Stimulated activated effector memory CD8-positive, alpha-beta T cell treated with anti-CD3 and anti-CD28 coated beads, Interleukin-12 subunit alpha, Interleukin-12 subunit beta, amount 100 ng/mL, for 72 hours (primary cell): ENCODE measurements around the gene TBL1XR1.

Experiments
- ATAC-seq: fragments of 150-1000 bp; cut with Tn5 transposase; 2 replicates; pipeline ENCODE4 v1.10.0; 2021
- DNase-seq, 2 donors: peaks; one replicate each; pipeline ENCODE4 v3.0.0; 2021 to 2022; ENCODE audit warnings: low spot score in 2 of 2
- H3K27ac Mint-ChIP-seq: one replicate; pipeline ENCODE4 v1.8.0; 2022; ENCODE audit warnings: mild to moderate bottlenecking, mixed read lengths
- H3K36me3 Mint-ChIP-seq: one replicate; pipeline ENCODE4 v1.8.0; 2022; ENCODE audit warnings: mild to moderate bottlenecking, mixed read lengths
- H3K4me1 Mint-ChIP-seq: one replicate; pipeline ENCODE4 v1.8.0; 2022; ENCODE audit warnings: mixed read lengths
- H3K4me3 Mint-ChIP-seq: one replicate; pipeline ENCODE4 v1.8.0; 2022; ENCODE audit warnings: mild to moderate bottlenecking, mixed read lengths
- H3K9me3 Mint-ChIP-seq: one replicate; pipeline ENCODE4 v1.8.0; 2022; ENCODE audit warnings: mixed read lengths

Gene TBL1XR1

DNA sequence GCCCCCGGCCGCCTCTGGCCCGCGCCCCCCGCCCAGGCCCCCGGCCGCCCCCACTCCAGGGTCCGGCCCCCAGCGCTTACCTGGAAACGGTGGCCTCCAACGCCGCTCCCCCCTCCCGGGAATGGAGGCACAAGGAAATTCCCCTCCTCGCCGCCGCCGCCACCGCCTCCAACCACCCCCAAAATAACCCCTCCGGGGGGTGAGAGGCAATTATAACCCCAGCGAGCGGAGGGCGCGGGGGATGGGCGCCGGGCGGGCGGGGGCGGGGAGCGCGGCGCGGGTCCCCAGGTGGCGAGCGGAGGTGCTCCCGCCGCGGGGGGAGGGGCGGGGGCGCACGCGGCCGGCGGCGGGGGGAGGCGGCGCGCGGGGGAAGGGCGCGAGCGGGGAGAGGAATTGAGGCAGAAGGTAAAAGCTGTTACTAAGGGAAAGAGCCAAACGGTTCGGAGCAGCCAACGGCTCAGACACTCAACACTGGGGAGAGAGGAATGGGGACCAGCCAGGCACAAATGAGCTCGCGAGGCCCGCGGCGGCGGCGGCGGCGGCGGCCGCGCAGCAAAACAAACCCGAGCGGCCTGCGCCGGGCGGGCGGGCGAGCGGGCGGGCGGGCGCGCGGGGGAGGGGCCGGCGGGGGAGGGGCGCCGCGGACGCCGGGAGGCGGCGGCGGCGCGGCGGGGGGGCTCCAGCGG is at the start of gene TBL1XR1:
Gene TBL1XR1 (minus strand): TSS at position 442 of the 686 bp plus-strand sequence. CDS start 132,505 bp downstream, outside the sequence.
- H3K9me3 Mint-ChIP-seq: no peaks in the 10 kb centered on the region
- ATAC-seq: peak; percentile 75
- peak within 1 kb of the TSS; percentile 97 for H3K27ac Mint-ChIP-seq
- H3K4me1 Mint-ChIP-seq: peaks cover 50% of the 10 kb centered on the region
- peak within 1 kb of the TSS; percentile 87 for H3K4me3 Mint-ChIP-seq
- DNase-seq: peak; percentile 60 to 87
- H3K36me3 Mint-ChIP-seq: peaks cover 40% of the 10 kb centered on the region

DNA sequence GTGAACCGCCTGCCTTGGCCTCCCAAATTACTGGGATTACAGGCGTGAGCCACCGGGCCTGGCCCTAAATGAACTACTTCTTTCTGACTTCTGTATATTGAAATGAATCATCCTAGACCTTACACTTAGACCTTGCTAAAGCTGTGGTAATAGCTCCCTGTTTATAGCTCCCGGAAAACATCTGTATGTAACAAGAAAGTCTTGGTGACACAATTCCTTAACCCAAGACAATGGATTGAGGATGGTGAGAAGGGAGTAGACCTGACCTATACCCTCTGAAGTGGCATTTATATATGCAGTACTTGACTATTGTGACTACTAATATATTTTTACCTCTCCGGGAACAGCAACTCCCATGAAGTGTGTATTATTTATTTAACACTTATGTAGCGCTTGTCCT is 48.0 kb upstream of the TBL1XR1 start:
- DNase-seq (no peak), ATAC-seq (no peak)
- Mint-ChIP-seq H3K4me3 (no peak overlapping the region), H3K27ac (no peak overlapping the region), H3K9me3 (no peaks in the 10 kb centered on the region), H3K36me3 (no peaks in the 10 kb centered on the region), H3K4me1 (no peaks in the 10 kb centered on the region)

DNA sequence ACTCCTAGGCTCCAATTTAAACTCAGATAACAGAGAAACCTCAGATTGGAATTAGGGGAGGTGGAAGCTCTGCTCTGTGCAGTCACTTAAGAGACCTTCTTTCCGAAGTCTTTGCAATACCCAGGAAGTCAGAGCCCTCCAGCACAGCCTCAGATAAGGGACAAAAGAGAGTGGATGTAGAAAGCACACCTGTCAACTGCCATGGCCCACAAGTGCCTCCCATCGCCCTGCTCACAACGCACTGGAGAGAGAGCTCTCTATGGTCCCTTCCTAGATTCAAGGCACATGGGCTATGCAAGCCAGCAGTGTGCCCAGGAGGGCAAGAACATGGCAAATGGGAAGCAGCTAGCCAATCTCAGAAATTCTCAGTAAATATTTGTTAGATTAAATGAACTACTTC is 47.3 kb upstream of the TBL1XR1 start:
- Mint-ChIP-seq H3K4me1 (no peaks in the 10 kb centered on the region), H3K36me3 (no peaks in the 10 kb centered on the region), H3K9me3 (no peaks in the 10 kb centered on the region), H3K27ac (no peak overlapping the region), H3K4me3 (no peak overlapping the region)
- ATAC-seq (no peak), DNase-seq (no peak)

DNA sequence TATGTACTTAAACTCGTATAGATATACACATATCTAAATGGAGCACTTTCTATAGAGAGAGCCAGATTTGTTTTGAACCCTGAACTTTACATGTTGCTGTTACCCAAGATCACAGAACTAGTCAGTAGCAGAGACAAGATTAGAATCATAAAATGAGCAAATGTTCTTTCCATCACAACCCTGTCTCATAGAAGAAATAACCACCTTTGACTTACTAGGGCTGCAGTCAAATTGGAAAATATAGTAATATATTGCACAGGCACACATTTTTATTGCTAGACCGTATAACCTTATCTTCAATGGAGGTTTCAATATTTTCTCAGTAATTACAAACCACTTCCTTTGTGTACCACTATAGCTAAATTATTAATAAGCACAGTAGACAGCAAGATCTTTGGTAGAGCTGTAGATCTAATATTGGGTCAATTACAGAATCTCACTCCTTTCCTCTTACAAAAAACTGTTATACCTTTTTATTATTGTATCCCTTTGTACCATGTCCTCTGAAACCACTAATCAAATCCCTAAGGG is 41.5 kb upstream of the TBL1XR1 start:
- no peaks in the 10 kb centered on the region for H3K36me3 Mint-ChIP-seq
- no peak overlapping the region for H3K4me3 Mint-ChIP-seq
- H3K9me3 Mint-ChIP-seq: no peaks in the 10 kb centered on the region
- DNase-seq (no peak), ATAC-seq (no peak)
- H3K4me1 Mint-ChIP-seq: peaks cover 5% of the 10 kb centered on the region
- H3K27ac Mint-ChIP-seq: no peak overlapping the region

DNA sequence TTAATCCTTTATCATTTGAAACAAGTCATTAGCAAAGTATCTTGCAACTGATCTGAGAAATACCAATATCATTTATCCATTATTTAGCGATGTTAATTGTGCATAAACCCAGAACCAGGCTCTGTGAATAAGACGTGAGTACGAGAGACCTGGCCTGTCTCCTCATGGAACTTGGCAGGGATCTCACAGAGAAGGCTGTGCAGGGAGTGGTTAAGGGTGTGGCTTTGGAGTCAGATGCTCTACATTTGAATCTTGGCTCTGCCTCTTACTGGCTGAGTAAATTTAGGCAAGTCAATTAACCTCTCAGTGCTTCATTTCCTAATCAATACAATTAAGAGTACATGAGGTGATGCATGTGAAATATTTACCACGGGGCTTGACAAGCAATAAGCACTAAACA is 39.9 kb upstream of the TBL1XR1 start:
- ATAC-seq (no peak), DNase-seq (no peak)
- H3K4me1 Mint-ChIP-seq: peaks cover 5% of the 10 kb centered on the region

DNA sequence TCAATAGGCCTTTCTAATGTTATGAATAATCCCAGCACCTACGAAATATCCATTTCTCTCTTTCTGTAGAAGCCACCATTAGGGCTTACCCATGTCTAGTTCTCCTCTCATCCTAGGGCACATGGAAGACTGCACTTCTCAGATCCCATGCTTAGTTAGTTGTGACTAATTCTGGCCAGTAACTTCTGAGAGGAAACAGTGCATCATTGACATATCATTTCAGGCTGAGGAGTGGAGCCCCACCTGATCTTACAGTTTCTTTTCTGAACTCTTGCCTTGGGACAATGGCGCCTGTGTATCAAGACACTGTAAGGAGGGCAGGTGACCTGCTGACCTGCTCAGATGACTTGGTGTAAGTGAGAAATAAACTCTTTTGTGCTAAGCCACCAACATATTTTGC is 39.4 kb upstream of the TBL1XR1 start:
- no peak for DNase-seq
- peak; percentile 51 for ATAC-seq
- no peaks in the 10 kb centered on the region for H3K9me3 Mint-ChIP-seq
- H3K4me1 Mint-ChIP-seq: peaks cover 5% of the 10 kb centered on the region
- no peak overlapping the region for H3K27ac Mint-ChIP-seq
- H3K4me3 Mint-ChIP-seq: no peak overlapping the region
- H3K36me3 Mint-ChIP-seq: no peaks in the 10 kb centered on the region

More for the DNA sequence above, 39.9 kb upstream of the TBL1XR1 start:
- no peaks in the 10 kb centered on the region for H3K36me3 Mint-ChIP-seq
- no peak overlapping the region for H3K27ac Mint-ChIP-seq
- H3K9me3 Mint-ChIP-seq: no peaks in the 10 kb centered on the region
- H3K4me3 Mint-ChIP-seq: no peak overlapping the region

DNA sequence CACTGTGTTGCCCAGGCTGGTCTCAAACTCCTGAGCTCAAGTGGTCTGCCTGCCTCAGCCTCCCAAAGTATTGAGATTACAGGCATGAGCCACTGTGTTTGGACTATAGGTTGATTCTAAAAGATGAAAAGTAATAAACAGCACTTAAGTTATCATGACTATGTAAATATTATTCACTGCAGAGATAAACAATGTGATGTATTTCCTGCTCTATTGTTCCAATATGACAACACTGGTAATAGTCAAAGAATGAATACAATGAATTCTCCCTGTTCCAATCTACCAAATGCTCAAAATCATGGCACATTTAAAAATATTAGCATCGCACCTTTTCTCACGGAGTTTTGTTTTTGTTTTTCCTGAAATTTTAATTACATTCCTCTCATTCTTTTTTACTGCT is 36.8 kb upstream of the TBL1XR1 start:
- no peaks in the 10 kb centered on the region for H3K36me3 Mint-ChIP-seq
- H3K4me3 Mint-ChIP-seq: no peak overlapping the region
- H3K9me3 Mint-ChIP-seq: no peaks in the 10 kb centered on the region
- no peak for ATAC-seq
- no peak overlapping the region for H3K27ac Mint-ChIP-seq
- peaks cover 5% of the 10 kb centered on the region for H3K4me1 Mint-ChIP-seq
- DNase-seq: no peak

DNA sequence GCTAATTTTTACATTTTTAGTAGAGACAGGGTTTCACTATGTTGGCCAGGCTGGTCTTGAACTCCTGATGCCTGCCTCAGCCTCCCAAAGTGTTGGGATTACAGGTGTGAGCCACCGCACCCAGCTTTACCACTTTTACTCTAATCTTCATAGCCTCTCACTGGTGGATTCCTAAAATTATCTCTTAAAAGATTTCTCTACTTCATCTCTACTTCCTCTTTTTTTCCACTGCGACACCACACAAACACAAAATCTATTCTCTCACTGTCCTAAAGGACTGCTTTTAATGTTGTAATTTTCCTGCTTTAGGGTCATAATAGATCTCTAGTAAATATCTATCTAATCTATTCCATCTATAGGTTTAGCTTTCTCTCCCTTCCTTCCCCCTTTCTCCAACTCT is 34.0 kb upstream of the TBL1XR1 start:
- no peaks in the 10 kb centered on the region for H3K9me3 Mint-ChIP-seq
- DNase-seq (no peak), ATAC-seq (no peak)
- H3K36me3 Mint-ChIP-seq: no peaks in the 10 kb centered on the region
- no peak overlapping the region for H3K27ac Mint-ChIP-seq
- no peak overlapping the region for H3K4me3 Mint-ChIP-seq
- no peaks in the 10 kb centered on the region for H3K4me1 Mint-ChIP-seq

DNA sequence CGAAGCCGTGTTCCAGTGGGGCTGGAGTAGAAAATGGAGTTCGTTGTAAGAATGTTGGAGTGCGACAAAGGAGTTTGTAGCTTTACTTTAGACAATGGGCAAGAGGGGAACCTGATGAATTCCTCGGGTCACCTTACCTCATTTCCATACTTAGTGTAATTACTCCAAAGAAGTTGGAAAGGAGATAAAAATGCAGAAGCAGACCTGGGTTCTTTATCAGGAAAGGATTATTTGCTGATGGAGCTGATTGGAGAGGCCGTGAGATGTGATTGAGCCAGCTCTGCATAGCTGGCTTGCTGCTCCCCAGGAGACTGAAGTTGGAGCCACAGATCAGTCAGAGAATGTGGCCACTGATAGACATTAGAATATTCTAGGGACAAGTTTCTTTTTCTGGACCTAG is 33.4 kb upstream of the TBL1XR1 start:
- H3K27ac Mint-ChIP-seq: no peak overlapping the region
- H3K4me1 Mint-ChIP-seq: no peaks in the 10 kb centered on the region
- ATAC-seq (no peak), DNase-seq (no peak)
- H3K9me3 Mint-ChIP-seq: no peaks in the 10 kb centered on the region
- H3K36me3 Mint-ChIP-seq: no peaks in the 10 kb centered on the region
- H3K4me3 Mint-ChIP-seq: no peak overlapping the region

DNA sequence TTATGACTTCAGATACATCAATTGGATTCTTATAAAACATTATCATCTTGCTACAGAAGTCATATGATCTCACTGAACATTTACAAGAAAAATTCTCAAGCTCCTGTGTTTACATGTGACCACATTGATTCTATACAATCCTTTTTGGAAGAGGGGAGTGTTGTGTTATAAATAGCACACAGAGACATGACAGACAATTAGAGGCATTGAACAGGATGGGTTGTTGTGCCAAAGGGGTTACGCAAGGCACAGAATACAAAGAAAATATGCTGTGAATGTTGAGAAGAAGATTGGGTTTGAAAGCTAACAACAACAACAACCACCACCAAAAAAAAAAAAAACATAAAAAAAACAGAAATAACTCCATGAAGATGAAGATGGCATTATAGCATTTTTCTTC is 32.5 kb upstream of the TBL1XR1 start:
- ATAC-seq (no peak), DNase-seq (no peak)
- Mint-ChIP-seq H3K36me3 (no peaks in the 10 kb centered on the region), H3K4me3 (no peak overlapping the region), H3K9me3 (no peaks in the 10 kb centered on the region), H3K4me1 (no peaks in the 10 kb centered on the region), H3K27ac (no peak overlapping the region)

DNA sequence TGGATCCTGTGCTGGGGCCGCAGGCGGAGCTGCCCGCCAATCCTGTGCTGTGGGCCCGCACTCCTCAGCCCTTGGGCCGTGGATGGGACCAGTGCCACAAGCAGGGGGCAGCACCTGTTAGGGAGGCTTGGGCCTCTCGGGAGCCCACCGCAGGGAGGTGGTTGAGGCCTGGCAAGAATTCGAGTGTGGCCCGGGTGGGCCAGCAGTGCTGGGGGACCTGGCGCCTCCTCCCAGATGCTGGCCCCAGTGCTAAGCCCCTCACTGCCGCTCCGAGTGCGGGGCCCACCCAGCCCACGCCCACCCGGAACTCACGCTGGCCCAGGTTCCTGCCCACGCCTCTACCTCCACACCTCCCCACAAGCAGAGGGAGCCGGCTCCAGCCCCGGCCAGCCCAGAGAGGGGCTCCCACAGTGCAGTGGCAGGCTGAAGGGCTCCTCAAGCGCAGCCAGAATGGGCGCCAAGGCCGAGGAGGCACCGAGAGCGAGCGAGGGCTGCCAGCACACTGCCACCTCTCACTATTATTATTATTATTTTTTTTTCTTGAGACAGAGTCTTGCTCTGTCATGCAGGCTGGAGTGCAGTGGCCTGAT is 31.4 kb upstream of the TBL1XR1 start:
- Mint-ChIP-seq H3K4me1 (no peaks in the 10 kb centered on the region), H3K36me3 (no peaks in the 10 kb centered on the region), H3K27ac (no peak overlapping the region), H3K4me3 (no peak overlapping the region), H3K9me3 (no peaks in the 10 kb centered on the region)
- ATAC-seq (no peak), DNase-seq (no peak)

DNA sequence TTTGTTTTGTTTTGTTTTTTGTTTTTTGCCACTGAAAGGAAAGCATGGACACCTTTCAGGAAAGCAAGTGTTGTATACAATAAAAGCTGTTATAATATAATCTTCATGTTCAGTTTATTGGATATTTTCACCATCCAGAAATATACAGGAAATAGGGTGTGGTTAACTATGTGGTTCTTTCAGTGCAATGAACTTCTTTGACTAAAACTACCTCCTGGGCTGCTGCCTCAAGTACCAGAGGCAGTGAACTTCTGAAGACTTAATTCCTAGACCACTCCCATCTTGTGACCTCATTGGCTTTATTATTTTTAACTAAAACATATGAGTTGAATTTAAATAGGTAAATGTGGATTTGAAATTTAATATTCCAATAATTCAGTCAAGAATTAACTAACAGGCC is 27.1 kb upstream of the TBL1XR1 start:
- ATAC-seq (no peak), DNase-seq (no peak)
- Mint-ChIP-seq H3K4me1 (peaks cover 15% of the 10 kb centered on the region), H3K9me3 (no peaks in the 10 kb centered on the region), H3K36me3 (no peaks in the 10 kb centered on the region), H3K4me3 (no peak overlapping the region), H3K27ac (no peak overlapping the region)

DNA sequence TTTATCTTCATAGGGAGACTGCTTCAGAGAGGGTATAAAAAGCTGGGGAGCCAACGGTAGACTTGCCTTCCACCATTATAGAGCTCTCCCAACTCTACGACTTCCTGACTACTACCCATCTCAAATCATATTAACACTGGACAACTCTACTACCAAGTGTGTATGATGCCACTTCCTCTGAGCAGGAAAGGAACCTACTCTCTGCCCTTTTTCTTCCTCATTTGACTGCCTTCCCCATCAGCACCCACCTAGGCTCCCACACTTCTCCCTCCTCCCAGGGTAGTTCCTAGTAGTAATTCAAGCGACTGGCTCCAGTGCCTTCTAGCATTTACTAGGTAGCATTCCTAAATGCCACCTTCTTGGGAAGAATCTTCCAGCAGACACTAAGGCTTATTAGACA is 24.5 kb upstream of the TBL1XR1 start:
- Mint-ChIP-seq H3K4me3 (no peak overlapping the region), H3K27ac (peak overlapping the region; percentile 18), H3K36me3 (no peaks in the 10 kb centered on the region), H3K4me1 (peaks cover 15% of the 10 kb centered on the region), H3K9me3 (no peaks in the 10 kb centered on the region)
- ATAC-seq (no peak), DNase-seq (no peak)

DNA sequence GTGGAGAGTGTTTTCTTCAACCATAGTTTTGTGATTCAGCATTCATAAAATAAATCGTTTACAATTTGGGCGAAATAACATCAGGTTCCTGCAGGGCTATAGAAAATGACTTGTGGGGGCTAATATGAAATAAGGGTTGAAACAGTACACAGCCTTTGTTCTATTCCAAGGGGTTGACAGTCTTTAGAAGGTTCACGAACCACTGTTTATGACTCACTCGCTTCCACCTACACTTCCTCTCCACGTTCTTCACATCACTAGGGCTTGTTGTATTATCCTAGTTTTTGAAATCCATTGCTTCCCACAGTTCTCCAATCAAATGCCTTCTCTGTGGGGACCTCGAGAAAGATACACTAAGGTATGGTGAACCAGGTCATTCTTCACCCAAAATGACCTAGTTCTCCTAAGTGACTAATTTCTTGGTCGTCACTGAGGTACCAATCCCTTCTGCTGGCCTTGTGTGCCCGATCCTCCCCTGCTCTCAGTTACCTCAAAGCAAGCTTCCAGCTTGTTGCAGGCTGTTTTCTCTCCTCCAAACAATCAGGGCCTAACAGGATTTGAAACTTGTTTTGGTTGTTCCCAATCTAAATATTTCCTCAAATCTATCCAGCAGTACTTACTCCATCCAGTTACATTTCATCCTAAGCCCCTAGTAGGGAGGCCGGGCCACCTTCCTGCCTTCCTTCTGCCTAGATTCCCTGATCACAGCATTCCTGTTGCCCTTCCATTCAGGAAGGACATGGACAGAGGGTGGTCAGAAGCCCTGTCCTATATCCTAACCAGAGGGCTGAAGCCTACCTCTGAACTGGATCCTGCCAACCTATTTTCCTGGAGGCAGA is 23.1 kb upstream of the TBL1XR1 start:
- DNase-seq: no peak
- ATAC-seq: peak; percentile 74
- Mint-ChIP-seq H3K4me3 (no peak overlapping the region), H3K27ac (no peak overlapping the region), H3K36me3 (no peaks in the 10 kb centered on the region), H3K9me3 (no peaks in the 10 kb centered on the region), H3K4me1 (peaks cover 15% of the 10 kb centered on the region)

DNA sequence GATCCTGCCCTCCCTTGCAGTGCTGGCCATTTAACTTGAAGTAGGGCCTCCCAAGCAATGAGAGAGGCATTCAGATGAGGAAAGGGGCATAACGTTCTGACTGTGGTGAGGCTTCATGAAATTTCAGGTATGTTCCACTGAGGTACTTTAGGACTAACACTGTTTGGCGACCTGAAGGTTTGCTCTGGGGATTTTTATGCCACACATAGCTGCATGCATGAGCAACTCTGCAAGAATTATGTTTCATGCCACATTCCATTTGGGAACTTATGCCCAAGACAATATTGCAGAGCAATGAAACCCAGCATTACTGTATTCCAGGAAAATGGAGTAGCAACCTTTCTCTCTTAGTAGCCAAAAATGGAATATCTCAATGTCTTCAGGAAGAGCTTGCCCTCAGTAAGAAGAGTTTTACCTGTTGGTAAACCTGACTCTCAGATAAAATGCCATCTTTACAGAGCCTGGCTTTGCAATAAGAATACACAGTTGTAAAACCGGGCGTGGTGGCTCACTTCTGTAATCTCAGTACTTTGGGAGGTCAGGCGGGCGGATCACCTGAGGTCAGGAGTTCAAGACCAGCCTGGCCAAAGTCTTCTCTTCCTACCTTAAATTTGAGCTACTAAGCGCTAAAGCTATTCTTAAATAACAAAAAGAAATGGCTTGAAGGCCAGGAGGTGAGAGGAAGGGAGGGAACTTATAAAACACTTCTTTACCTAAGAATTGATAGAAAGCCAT is 16.7 kb upstream of the TBL1XR1 start:
- Mint-ChIP-seq H3K4me3 (no peak overlapping the region), H3K36me3 (no peaks in the 10 kb centered on the region), H3K9me3 (no peaks in the 10 kb centered on the region), H3K4me1 (no peaks in the 10 kb centered on the region), H3K27ac (no peak overlapping the region)
- DNase-seq (no peak), ATAC-seq (no peak)
